CD14-positive monocyte (primary cell): ENCODE measurements around the gene HEY2. TPM values are rescaled to one million over a fixed set of nuclear protein-coding genes. Genes with fewer than 3 reads are reported as not detected.

Experiments used
- DNase-seq, 3 donors: peaks; one replicate each; pipeline ENCODE4 v3.0.0-alpha.2; 2011 to 2022
- H2AFZ ChIP-seq: 2 replicates; pipeline ENCODE4 v1.6.0; 2012; ENCODE audit warnings: mild to moderate bottlenecking, low read depth, low read length, inconsistent platforms; ENCODE audit not compliant: insufficient read depth, poor library complexity, severe bottlenecking
- H3K27ac ChIP-seq, 2 donors: 1 replicate in 1 of 2; 2 replicates in 1 of 2; pipeline ENCODE4 v1.5.1; 2012 to 2013; ENCODE audit warnings: low read length in 2 of 2, control low read depth in 1 of 2, inconsistent platforms in 1 of 2, low read depth in 1 of 2, mild to moderate bottlenecking in 1 of 2
- H3K27me3 ChIP-seq, 2 donors: one replicate each; pipeline versions ENCODE4 v1.6.0 to v1.6.1; 2011 to 2013; ENCODE audit warnings: low read length in 2 of 2; ENCODE audit not compliant: control insufficient read depth in 2 of 2, insufficient read depth in 2 of 2
- H3K36me3 ChIP-seq, 2 donors: replicated peaks in 1 of 2; 1 replicate in 1 of 2; 2 replicates in 1 of 2; pipeline versions ENCODE4 v1.5.1 to v1.6.1; 2012 to 2013; ENCODE audit warnings: low read length in 2 of 2, control low read depth in 1 of 2, inconsistent platforms in 1 of 2, mild to moderate bottlenecking in 1 of 2; ENCODE audit not compliant: insufficient read depth in 2 of 2, control insufficient read depth in 1 of 2
- H3K4me1 ChIP-seq, 2 donors: 1 replicate in 1 of 2; 2 replicates in 1 of 2; pipeline versions ENCODE4 v1.5.1 to v1.6.1; 2012 to 2013; ENCODE audit warnings: low read length in 2 of 2, control low read depth in 1 of 2, inconsistent platforms in 1 of 2, mild to moderate bottlenecking in 1 of 2, moderate library complexity in 1 of 2; ENCODE audit not compliant: insufficient read depth in 2 of 2, control insufficient read depth in 1 of 2
- H3K4me2 ChIP-seq: replicated peaks from 2 replicates; pipeline ENCODE3; 2012; ENCODE audit warnings: low read length, moderate library complexity, mild to moderate bottlenecking; ENCODE audit not compliant: poor library complexity, severe bottlenecking; ENCODE audit errors: extremely low read depth
- H3K4me3 ChIP-seq, 3 experiments: fragments of 200-600 bp in 1 of 3; sonication (generic) in 1 of 3; replicated peaks in 1 of 3; 1 replicate in 2 of 3; 2 replicates in 1 of 3; pipeline ENCODE4 v1.5.1; 2011 to 2013; ENCODE audit warnings: low read length in 3 of 3, mild to moderate bottlenecking in 3 of 3, control low read depth in 2 of 3, low read depth in 2 of 3, inconsistent platforms in 1 of 3, moderate library complexity in 1 of 3
- H3K79me2 ChIP-seq: 2 replicates; pipeline ENCODE4 v1.6.0; 2012; ENCODE audit warnings: mild to moderate bottlenecking, control low read depth, inconsistent platforms, low read length, moderate library complexity; ENCODE audit not compliant: insufficient read depth
- H3K9ac ChIP-seq: 2 replicates; pipeline ENCODE4 v1.6.0; 2017; ENCODE audit warnings: low read length, mild to moderate bottlenecking; ENCODE audit not compliant: insufficient read depth, poor library complexity, severe bottlenecking
- H3K9me3 ChIP-seq, 2 donors: replicated peaks in 1 of 2; 1 replicate in 1 of 2; 2 replicates in 1 of 2; pipeline versions ENCODE4 v1.5.1 to v1.6.1; 2012 to 2013; ENCODE audit warnings: low read length in 2 of 2, control low read depth in 1 of 2; ENCODE audit not compliant: control insufficient read depth in 1 of 2, insufficient read depth in 1 of 2
- H4K20me1 ChIP-seq: 2 replicates; pipeline ENCODE4 v1.6.0; 2012; ENCODE audit warnings: mild to moderate bottlenecking, low read length, control low read depth, moderate library complexity; ENCODE audit not compliant: insufficient read depth
- H3K27ac Mint-ChIP-seq, 7 donors: one replicate each; pipeline ENCODE4 v1.8.0; 2020; ENCODE audit warnings: mild to moderate bottlenecking in 7 of 7, mixed read lengths in 7 of 7, moderate library complexity in 6 of 7, inconsistent platforms in 2 of 7
- H3K27me3 Mint-ChIP-seq, 3 donors: one replicate each; pipeline ENCODE4 v1.8.0; 2021 to 2022; ENCODE audit warnings: low read depth in 3 of 3, mild to moderate bottlenecking in 3 of 3, mixed read lengths in 3 of 3, moderate library complexity in 3 of 3, inconsistent platforms in 1 of 3
- H3K36me3 Mint-ChIP-seq, 2 donors: one replicate each; pipeline ENCODE4 v1.8.0; 2020; ENCODE audit warnings: mixed read lengths in 2 of 2, inconsistent platforms in 1 of 2, mild to moderate bottlenecking in 1 of 2
- H3K4me1 Mint-ChIP-seq: one replicate; pipeline ENCODE4 v1.8.0; 2020; ENCODE audit warnings: mild to moderate bottlenecking, mixed read lengths
- H3K4me3 Mint-ChIP-seq, 2 donors: one replicate each; pipeline ENCODE4 v1.8.0; 2020; ENCODE audit warnings: mild to moderate bottlenecking in 2 of 2, mixed read lengths in 2 of 2, moderate library complexity in 1 of 2
- H3K9me3 Mint-ChIP-seq, 7 donors: one replicate each; pipeline ENCODE4 v1.8.0; 2020 to 2022; ENCODE audit warnings: mixed read lengths in 7 of 7, mild to moderate bottlenecking in 6 of 7, moderate library complexity in 6 of 7, inconsistent platforms in 2 of 7
- WGBS: methylation state at CpG from one replicate; pipeline ENCODE4 v1.1.5; 2013; ENCODE audit warnings: missing lambda C conversion rate; ENCODE audit not compliant: insufficient coverage; 5-methylcytosine and 5-hydroxymethylcytosine counted together
- intact Hi-C, 2 donors: fragments of 100-400 bp; cut with micrococcal nuclease; formaldehyde crosslinking; loops; one replicate each; pipeline versions ENCODE4 v1.15.0 to v1.15.1; 2023
- polyA plus RNA-seq, 3 donors: library from polyadenylated mRNA; depleted of rRNA in 1 of 3; unstranded in 2 of 3; stranded (reverse) in 1 of 3; fragments of 300-500 nt in 2 of 3; fragments of >200 nt in 1 of 3; fragmentation: Illumina TruSeq in 2 of 3; gene quantifications; 1 replicate in 2 of 3; 2 replicates in 1 of 3; pipeline ENCODE4 v1.2.3, GENCODE V29; 2012 to 2021
- TF ChIP-seq, protein P1 (sequence below): fragments of 200-600 bp; IDR thresholded peaks from one replicate; pipeline ENCODE4 v1.8.0; 2022; ENCODE audit warnings: antibody characterized with exemption, mild to moderate bottlenecking

Gene HEY2
- polyA plus RNA-seq, 3 donors, result not detected

DNA sequence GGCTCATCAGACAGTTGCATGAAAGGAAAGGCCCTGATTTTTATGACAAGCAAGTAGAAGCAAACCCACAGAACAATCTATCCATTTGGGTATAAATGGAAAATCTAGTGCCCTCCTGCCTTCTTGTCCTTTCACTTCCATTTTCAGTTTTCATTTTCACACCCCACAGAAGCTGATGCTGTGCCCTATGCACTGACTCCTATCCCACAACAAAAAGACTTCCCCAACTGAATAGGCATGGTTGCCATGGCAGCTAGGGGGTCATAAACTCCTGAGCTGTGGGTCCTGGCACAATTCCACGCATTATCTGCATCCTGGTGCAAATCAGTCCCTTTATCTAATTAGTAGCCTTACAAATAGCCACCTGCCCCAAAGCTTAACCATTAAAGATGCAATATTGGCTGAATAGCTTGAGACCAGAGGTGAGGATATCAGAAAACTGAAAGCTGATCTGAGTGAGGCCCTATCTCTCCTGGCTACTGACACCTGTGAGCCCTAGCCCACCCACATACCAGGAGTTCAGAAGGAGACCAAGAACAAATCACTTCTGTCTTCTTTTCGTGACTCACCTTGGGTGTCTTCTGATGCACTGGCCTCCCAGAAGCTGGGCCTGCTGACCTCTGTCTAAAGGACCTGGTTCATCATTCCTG lies 34.9 kb upstream of the HEY2 start:
- peaks cover 0 to 7% (median 5%) of the 10 kb centered on the region in 3 donors for H3K27me3 Mint-ChIP-seq
- Histone ChIP-seq H2AFZ (no peak overlapping the region), H4K20me1 (no peaks in the 10 kb centered on the region), H3K27ac (no peak overlapping the region), H3K4me3 (no peak overlapping the region), H3K36me3 (no peaks in the 10 kb centered on the region), H3K9me3 (no peaks in the 10 kb centered on the region), H3K4me2 (no peak overlapping the region), H3K79me2 (no peaks in the 10 kb centered on the region), H3K27me3 (no peaks in the 10 kb centered on the region), H3K4me1 (no peaks in the 10 kb centered on the region), H3K9ac (no peak overlapping the region)
- intact Hi-C loops, result no loop called here
- no peak overlapping the region for H3K27ac Mint-ChIP-seq
- H3K9me3 Mint-ChIP-seq, result peaks cover 0 to 15% (median 7%) of the 10 kb centered on the region in 7 donors
- WGBS, result 100% methylated on average over 1 of the region's 2 CpGs
- H3K36me3 Mint-ChIP-seq, result no peaks in the 10 kb centered on the region
- TF ChIP-seq, protein P1, sequence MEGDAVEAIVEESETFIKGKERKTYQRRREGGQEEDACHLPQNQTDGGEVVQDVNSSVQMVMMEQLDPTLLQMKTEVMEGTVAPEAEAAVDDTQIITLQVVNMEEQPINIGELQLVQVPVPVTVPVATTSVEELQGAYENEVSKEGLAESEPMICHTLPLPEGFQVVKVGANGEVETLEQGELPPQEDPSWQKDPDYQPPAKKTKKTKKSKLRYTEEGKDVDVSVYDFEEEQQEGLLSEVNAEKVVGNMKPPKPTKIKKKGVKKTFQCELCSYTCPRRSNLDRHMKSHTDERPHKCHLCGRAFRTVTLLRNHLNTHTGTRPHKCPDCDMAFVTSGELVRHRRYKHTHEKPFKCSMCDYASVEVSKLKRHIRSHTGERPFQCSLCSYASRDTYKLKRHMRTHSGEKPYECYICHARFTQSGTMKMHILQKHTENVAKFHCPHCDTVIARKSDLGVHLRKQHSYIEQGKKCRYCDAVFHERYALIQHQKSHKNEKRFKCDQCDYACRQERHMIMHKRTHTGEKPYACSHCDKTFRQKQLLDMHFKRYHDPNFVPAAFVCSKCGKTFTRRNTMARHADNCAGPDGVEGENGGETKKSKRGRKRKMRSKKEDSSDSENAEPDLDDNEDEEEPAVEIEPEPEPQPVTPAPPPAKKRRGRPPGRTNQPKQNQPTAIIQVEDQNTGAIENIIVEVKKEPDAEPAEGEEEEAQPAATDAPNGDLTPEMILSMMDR, result no peak
- peaks cover 2% of the 10 kb centered on the region for H3K4me1 Mint-ChIP-seq
- H3K4me3 Mint-ChIP-seq, result no peak overlapping the region
- DNase-seq, result no peak

GRCh38 chr6:125717120-125717731 lies 32.2 kb upstream of the HEY2 start:
- no CpG with 5 or more reads among the region's 2 CpGs for WGBS
- peaks cover 0 to 7% (median 5%) of the 10 kb centered on the region in 3 donors for H3K27me3 Mint-ChIP-seq
- TF ChIP-seq, protein P1, result no peak
- Histone ChIP-seq H3K9ac (no peak overlapping the region), H3K36me3 (no peaks in the 10 kb centered on the region), H3K27ac (no peak overlapping the region), H3K27me3 (no peaks in the 10 kb centered on the region), H3K79me2 (no peaks in the 10 kb centered on the region), H3K4me1 (no peaks in the 10 kb centered on the region), H3K4me3 (no peak overlapping the region), H4K20me1 (no peaks in the 10 kb centered on the region), H2AFZ (no peak overlapping the region), H3K4me2 (no peak overlapping the region), H3K9me3 (no peaks in the 10 kb centered on the region)
- intact Hi-C loops, result no loop called here
- no peak for DNase-seq
- peaks cover 0 to 7% (median 3%) of the 10 kb centered on the region in 7 donors for H3K9me3 Mint-ChIP-seq
- peaks cover 2% of the 10 kb centered on the region for H3K4me1 Mint-ChIP-seq
- H3K4me3 Mint-ChIP-seq, result no peak overlapping the region
- no peak overlapping the region for H3K27ac Mint-ChIP-seq
- no peaks in the 10 kb centered on the region for H3K36me3 Mint-ChIP-seq
